ENCODE measurements around the gene IL17C.
"Not testable (repeated sequence)": the region's sequence is repeated elsewhere in the genome, so short reads cannot be mapped to it uniquely, and the experiment has no call there.

The IL17C gene

GRCh38 chr16:88638323-88639230 is at the start of gene IL17C:
Gene IL17C, plus strand, starts transcription at chr16:88638572. Its CDS starts 70 bp downstream, at chr16:88638642.
- DNase-seq: no peak

GRCh38 chr16:88588754-88589153 is 49.6 kb upstream of the IL17C start:
- DNase-seq: no peak

GRCh38 chr16:88589441-88589840 is 48.9 kb upstream of the IL17C start:
- no peak for DNase-seq

GRCh38 chr16:88591577-88592021 is 46.8 kb upstream of the IL17C start:
- peak; percentile 69 for DNase-seq

- no peak for DNase-seq
Measured at GRCh38 chr16:88593061-88593460, 45.3 kb upstream of the IL17C start.

GRCh38 chr16:88593489-88593888 is 44.9 kb upstream of the IL17C start:
- DNase-seq: no peak

- DNase-seq: no peak
Measured at GRCh38 chr16:88593910-88594309, 44.5 kb upstream of the IL17C start.

GRCh38 chr16:88595101-88595500 is 43.3 kb upstream of the IL17C start:
- no peak for DNase-seq

- DNase-seq: no peak
Measured at GRCh38 chr16:88595921-88596320, 42.5 kb upstream of the IL17C start.

GRCh38 chr16:88596483-88596882 is 41.9 kb upstream of the IL17C start:
- no peak for DNase-seq

GRCh38 chr16:88597856-88598491 is 40.4 kb upstream of the IL17C start:
- DNase-seq: no peak

GRCh38 chr16:88599092-88599733 is 39.2 kb upstream of the IL17C start:
- no peak for DNase-seq

GRCh38 chr16:88599825-88600538 is 38.4 kb upstream of the IL17C start:
- no peak for DNase-seq

- DNase-seq: no peak
Measured at GRCh38 chr16:88600539-88600896, 37.9 kb upstream of the IL17C start.

GRCh38 chr16:88601313-88602036 is 36.9 kb upstream of the IL17C start:
- DNase-seq: no peak

- no peak for DNase-seq
Measured at GRCh38 chr16:88602091-88602490, 36.3 kb upstream of the IL17C start.

- DNase-seq: no peak
Measured at GRCh38 chr16:88605186-88606147, 32.9 kb upstream of the IL17C start.

- DNase-seq: no peak
Measured at GRCh38 chr16:88606148-88606757, 32.1 kb upstream of the IL17C start.

GRCh38 chr16:88608076-88608475 is 30.3 kb upstream of the IL17C start:
- no peak for DNase-seq

- not testable (repeated sequence) for DNase-seq
Measured at GRCh38 chr16:88609426-88609825, 28.9 kb upstream of the IL17C start.

GRCh38 chr16:88610080-88610479 is 28.3 kb upstream of the IL17C start:
- DNase-seq: no peak

Data from stimulated activated CD8-positive, alpha-beta memory T cell treated with anti-CD3 and anti-CD28 coated beads, Interleukin-4, amount 100 ng/mL, for 48 hours (primary cell).